GM12878 (cell line): ENCODE results near the gene MYO1C. TPM values are rescaled to one million over a fixed set of nuclear protein-coding genes. Genes with fewer than 3 reads are reported as not detected.

Experiments used
- ATAC-seq: fragments of 200-7000 bp; cut with Tn5 transposase; 3 replicates; pipeline ENCODE4 v1.9.1; 2020; ENCODE audit warnings: mild to moderate bottlenecking, moderate library complexity
- BruUV-seq: library from RNA; stranded (reverse); fragments of 400-500 nt; replicated peaks from 2 replicates; lab custom pipeline; 2021; lab: Mats Ljungman, UMichigan
- CTCF ChIA-PET: fragments of 300-600 bp; sonication (Branson Sonifier 250); formaldehyde crosslinking; extraction: SDS; loops from one replicate; lab custom pipeline; 2021; ENCODE audit warnings: inconsistent platforms; lab: Yijun Ruan, JAX
- POLR2A ChIA-PET: fragments of 350-600 bp; formaldehyde crosslinking; extraction: SDS; loops from one replicate; lab custom pipeline; 2021; ENCODE audit warnings: inconsistent platforms; lab: Charles Lee
- RAD21 ChIA-PET: fragments of 300-600 bp; sonication (Branson Sonifier 250); formaldehyde crosslinking; loops from one replicate; lab custom pipeline; 2023; ENCODE audit warnings: antibody characterized with exemption; ENCODE audit not compliant: unreplicated experiment; lab: Charles Lee
- SMC1A ChIA-PET: fragments of 300-600 bp; sonication (Branson Sonifier 250); formaldehyde crosslinking; loops from one replicate; lab custom pipeline; 2023; ENCODE audit not compliant: unreplicated experiment, uncharacterized antibody; lab: Charles Lee
- DNase-seq: peaks from one replicate; pipeline ENCODE4 v3.0.0-alpha.2; 2011; ENCODE audit warnings: low read depth, low spot score
- FAIRE-seq: peaks from 3 replicates; lab custom pipeline; 2011; peaks lifted over from hg19 to GRCh38; lab: Jason Lieb, UNC
- H2AFZ ChIP-seq: 2 replicates; pipeline ENCODE4 v1.6.0; 2011; ENCODE audit warnings: low read depth, low read length, control low read depth; ENCODE audit not compliant: control insufficient read depth
- H3K27ac ChIP-seq: 2 replicates; pipeline ENCODE4 v1.5.1; 2011; ENCODE audit warnings: control low read depth; ENCODE audit not compliant: control insufficient read depth, insufficient read depth
- H3K27me3 ChIP-seq, 2 experiments: replicated peaks in 1 of 2; 2 replicates each; pipeline versions ENCODE4 v1.6.0 to v1.6.1; 2011; ENCODE audit warnings: low read length in 1 of 2; ENCODE audit not compliant: control insufficient read depth in 2 of 2, insufficient read depth in 2 of 2
- H3K36me3 ChIP-seq, 2 experiments: 2 replicates each; pipeline ENCODE4 v1.5.1; 2011; ENCODE audit warnings: low read length in 1 of 2; ENCODE audit not compliant: control insufficient read depth in 2 of 2, insufficient read depth in 2 of 2
- H3K4me1 ChIP-seq: 2 replicates; pipeline ENCODE4 v1.6.1; 2011; ENCODE audit warnings: mild to moderate bottlenecking, low read length, moderate library complexity, mixed read lengths; ENCODE audit not compliant: control insufficient read depth, insufficient read depth
- H3K4me2 ChIP-seq: 2 replicates; pipeline ENCODE4 v1.6.0; 2011; ENCODE audit warnings: control low read depth; ENCODE audit not compliant: control insufficient read depth, insufficient read depth
- H3K4me3 ChIP-seq: fragments of 200-600 bp; sonication (generic); 2 replicates; pipeline ENCODE4 v1.5.1; 2016
- H3K79me2 ChIP-seq: 2 replicates; pipeline ENCODE4 v1.6.0; 2011; ENCODE audit warnings: low read length; ENCODE audit not compliant: control insufficient read depth, insufficient read depth
- H3K9ac ChIP-seq: 2 replicates; pipeline ENCODE4 v1.8.0; 2011; ENCODE audit warnings: low read length, control low read depth, mixed read lengths; ENCODE audit not compliant: control insufficient read depth, insufficient read depth
- H3K9me3 ChIP-seq: replicated peaks from 3 replicates; pipeline ENCODE4 v1.5.1; 2011; ENCODE audit warnings: mild to moderate bottlenecking, low read length; ENCODE audit not compliant: control insufficient read depth, insufficient read depth
- H4K20me1 ChIP-seq: 2 replicates; pipeline ENCODE4 v1.6.0; 2011; ENCODE audit not compliant: control insufficient read depth, insufficient read depth
- BMI1 ChIP-seq: fragments of 450-650 bp; IDR thresholded peaks from 2 replicates; pipeline ENCODE4 v1.6.1; 2016; ENCODE audit warnings: mild to moderate bottlenecking, moderate library complexity, borderline replicate concordance
- CHD4 ChIP-seq: fragments of 200-600 bp; sonication (generic); IDR thresholded peaks from 2 replicates; pipeline ENCODE4 v1.6.1; 2016; ENCODE audit warnings: mild to moderate bottlenecking
- HDGF ChIP-seq: fragments of 450-650 bp; IDR thresholded peaks from 2 replicates; pipeline ENCODE4 v1.6.1; 2016; ENCODE audit warnings: antibody characterized with exemption
- KLF5 ChIP-seq: fragments of 450-650 bp; IDR thresholded peaks from 2 replicates; pipeline ENCODE4 v1.6.1; 2014; ENCODE audit warnings: mild to moderate bottlenecking; ENCODE audit not compliant: partially characterized antibody
- MTA2 ChIP-seq: fragments of 450-650 bp; IDR thresholded peaks from 2 replicates; pipeline ENCODE4 v1.6.1; 2016; ENCODE audit warnings: low read depth, mild to moderate bottlenecking, moderate library complexity
- POLR2AphosphoS2 ChIP-seq: IDR thresholded peaks from 2 replicates; pipeline ENCODE4 v1.6.1; 2011; ENCODE audit warnings: low read depth, mild to moderate bottlenecking, low read length, improper control_type of control experiment, moderate library complexity
- SREBF1 ChIP-seq: IDR thresholded peaks from 2 replicates; pipeline ENCODE4 v1.6.1; 2012; ENCODE audit warnings: mild to moderate bottlenecking, low read length
- TAF1 ChIP-seq: IDR thresholded peaks from 2 replicates; pipeline ENCODE4 v1.6.1; 2011; ENCODE audit warnings: mild to moderate bottlenecking, low read depth, low read length, borderline replicate concordance
- TARDBP ChIP-seq: IDR thresholded peaks from 2 replicates; pipeline ENCODE4 v1.6.1; 2016; ENCODE audit warnings: borderline replicate concordance
- TBL1XR1 ChIP-seq: IDR thresholded peaks from 2 replicates; pipeline ENCODE4 v1.6.1; 2012; ENCODE audit warnings: low read depth, low read length, improper control_type of control experiment
- YBX1 ChIP-seq: fragments of 450-650 bp; IDR thresholded peaks from 2 replicates; pipeline ENCODE4 v1.6.1; 2016; ENCODE audit warnings: antibody characterized with exemption
- ZNF217 ChIP-seq: fragments of 450-650 bp; IDR thresholded peaks from 2 replicates; pipeline ENCODE4 v1.6.1; 2017; ENCODE audit warnings: antibody characterized with exemption, mild to moderate bottlenecking
- WGBS: methylation state at CpG from one replicate; pipeline ENCODE4 v1.1.6; 2016; ENCODE audit warnings: low lambda C conversion rate; ENCODE audit not compliant: insufficient replicate concordance, insufficient coverage; ENCODE audit errors: missing lambda C conversion rate; 5-methylcytosine and 5-hydroxymethylcytosine counted together
- in situ Hi-C: fragments of 300-500 bp; cut with MboI; formaldehyde crosslinking; loops from 9 replicates; pipeline ENCODE4 v1.14.3; 2018; ENCODE audit warnings: mixed read lengths
- intact Hi-C: fragments of 100-400 bp; cut with micrococcal nuclease; formaldehyde crosslinking; loops from one replicate; pipeline ENCODE4 v1.14.2; 2022; ENCODE audit not compliant: unreplicated experiment
- polyA plus RNA-seq, 11 experiments: library from polyadenylated mRNA; depleted of rRNA in 4 of 11; unstranded in 6 of 11; stranded (reverse) in 5 of 11; fragments of >200 nt; fragmentation: Nextera tagmentation in 4 of 11; fragmentation: Illumina TruSeq in 1 of 11; extraction: Ambion mirVana in 4 of 11; extraction: Trizol in 1 of 11; gene quantifications; 1 replicate in 1 of 11; 2 replicates in 10 of 11; pipeline versions ENCODE4 v1.2.1 to v1.2.3, GENCODE V29; 2011 to 2016; ENCODE audit warnings: inconsistent platforms in 2 of 11, missing spikeins in 2 of 11, low read depth in 1 of 11
- total RNA-seq, 4 experiments: library from RNA; depleted of rRNA in 3 of 4; stranded (reverse); fragments of >200 nt in 3 of 4; fragmentation: Illumina TruSeq in 1 of 4; extraction: Trizol in 1 of 4; gene quantifications; 2 replicates each; pipeline versions ENCODE4 v1.2.1 to v1.2.3, GENCODE V29; 2013 to 2021
- TF ChIP-seq, protein P1 (sequence below): IDR thresholded peaks from 2 replicates; pipeline ENCODE4 v1.6.1; 2012; ENCODE audit warnings: low read depth, low read length, improper control_type of control experiment

Gene MYO1C
- total and polyA plus RNA-seq, 10 of the 15 experiments (the other 5 are each of a cell fraction or from before 2014, with no cell fraction given): 1.2 to 92.0 (median 36.6) TPM

GRCh38 chr17:1496869-1497268 is 4.4 kb upstream of the MYO1C start:
- 89% methylated on average over 14 of the region's 14 CpGs for WGBS
- SMC1A ChIA-PET: interaction anchor here (1.3 kb wide), 1 partner anchor 18 kb away, joined by 3 read pairs; no protein-coding TSS in a partner anchor
- Histone ChIP-seq H3K36me3 (peaks cover 0 to 4% of the 10 kb centered on the region in 2 experiments; a peak in 1 of 4 replicates), H3K9me3 (no peaks in the 10 kb centered on the region), H3K79me2 (no peaks in the 10 kb centered on the region), H3K4me3 (no peak overlapping the region), H3K9ac (no peak overlapping the region), H4K20me1 (no peaks in the 10 kb centered on the region), H2AFZ (no peak overlapping the region), H3K4me2 (no peak overlapping the region), H3K4me1 (peaks cover 5% of the 10 kb centered on the region), H3K27me3 (no peaks in the 10 kb centered on the region), H3K27ac (no peak overlapping the region)
- no peak for TF ChIP-seq MTA2
- no peak for TF ChIP-seq TARDBP
- intact Hi-C loops (no loop called here), in situ Hi-C loops (no loop called here)
- DNase-seq (no peak), ATAC-seq (no peak), FAIRE-seq (no peak)
- CTCF ChIA-PET: interaction anchor here (4.2 kb wide), 1 partner anchor 131 kb away, joined by 23 read pairs; no protein-coding TSS in a partner anchor
- no TSS peak for BruUV-seq
- POLR2A ChIA-PET: no interaction called here
- RAD21 ChIA-PET: no interaction called here

- no peak overlapping the region for H3K9ac ChIP-seq
- ChIA-PET CTCF (interaction anchor here (0.5 to 0.9 kb wide), 3 partner anchors 55 to 136 kb away, joined by 3 to 4 read pairs (median 3); no protein-coding TSS in a partner anchor), POLR2A (interaction anchor here (1.1 kb wide), 1 partner anchor 21 kb away, joined by 3 read pairs; the partner anchor contains the start of gene INPP5K)
Observed at GRCh38 chr17:1495265-1495989, 2.9 kb upstream of the MYO1C start.

More at GRCh38 chr17:1495265-1495989, 2.9 kb upstream of the MYO1C start:
- DNase-seq (no peak), ATAC-seq (no peak), FAIRE-seq (no peak)
- BruUV-seq: no TSS peak
- Histone ChIP-seq H3K36me3 (peaks cover 0 to 4% of the 10 kb centered on the region in 2 experiments; a peak in 1 of 4 replicates), H3K27ac (no peak overlapping the region), H3K4me1 (peaks cover 7% of the 10 kb centered on the region), H3K4me2 (no peak overlapping the region), H2AFZ (no peak overlapping the region), H3K9me3 (no peaks in the 10 kb centered on the region), H3K27me3 (no peaks in the 10 kb centered on the region), H3K4me3 (no peak overlapping the region), H4K20me1 (no peaks in the 10 kb centered on the region), H3K79me2 (no peaks in the 10 kb centered on the region)
- no peak for TF ChIP-seq ZNF217
- no peak for TF ChIP-seq SREBF1
- TF ChIP-seq TAF1: no peak
- TF ChIP-seq, protein P1, sequence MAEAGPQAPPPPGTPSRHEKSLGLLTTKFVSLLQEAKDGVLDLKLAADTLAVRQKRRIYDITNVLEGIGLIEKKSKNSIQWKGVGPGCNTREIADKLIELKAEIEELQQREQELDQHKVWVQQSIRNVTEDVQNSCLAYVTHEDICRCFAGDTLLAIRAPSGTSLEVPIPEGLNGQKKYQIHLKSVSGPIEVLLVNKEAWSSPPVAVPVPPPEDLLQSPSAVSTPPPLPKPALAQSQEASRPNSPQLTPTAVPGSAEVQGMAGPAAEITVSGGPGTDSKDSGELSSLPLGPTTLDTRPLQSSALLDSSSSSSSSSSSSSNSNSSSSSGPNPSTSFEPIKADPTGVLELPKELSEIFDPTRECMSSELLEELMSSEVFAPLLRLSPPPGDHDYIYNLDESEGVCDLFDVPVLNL: no peak
- no peak for TF ChIP-seq POLR2AphosphoS2
- no peak for TF ChIP-seq TBL1XR1
- no peak for TF ChIP-seq HDGF
- no peak for TF ChIP-seq YBX1
- TF ChIP-seq KLF5: no peak
- TF ChIP-seq CHD4: no peak
- no peak for TF ChIP-seq BMI1
- ChIA-PET SMC1A (interaction anchor here (1.3 kb wide), 1 partner anchor 20 kb away, joined by 3 read pairs; no protein-coding TSS in a partner anchor), RAD21 (no interaction called here)
- in situ Hi-C loops (no loop called here), intact Hi-C loops (no loop called here)
- 71% methylated on average over 14 of the region's 14 CpGs for WGBS
